Measurements from ENCODE around the gene SLX4IP. TPM values are rescaled to one million over a fixed set of nuclear protein-coding genes. Genes with fewer than 3 reads are reported as not detected.
A peak's percentile ranks its signal among the peaks of the same experiment; 100 is the strongest.
"Not testable (repeated sequence)": the region's sequence is repeated elsewhere in the genome, so short reads cannot be mapped to it uniquely, and the experiment has no call there.

Gene SLX4IP
- polyA plus RNA-seq (ENCODE audit: insufficient read length in 4 of 4) = 10 to 100 TPM in 1 of 4 donors, 1 to 10 TPM in 3; 3.8 to 11.1 (median 8.6) TPM

DNA sequence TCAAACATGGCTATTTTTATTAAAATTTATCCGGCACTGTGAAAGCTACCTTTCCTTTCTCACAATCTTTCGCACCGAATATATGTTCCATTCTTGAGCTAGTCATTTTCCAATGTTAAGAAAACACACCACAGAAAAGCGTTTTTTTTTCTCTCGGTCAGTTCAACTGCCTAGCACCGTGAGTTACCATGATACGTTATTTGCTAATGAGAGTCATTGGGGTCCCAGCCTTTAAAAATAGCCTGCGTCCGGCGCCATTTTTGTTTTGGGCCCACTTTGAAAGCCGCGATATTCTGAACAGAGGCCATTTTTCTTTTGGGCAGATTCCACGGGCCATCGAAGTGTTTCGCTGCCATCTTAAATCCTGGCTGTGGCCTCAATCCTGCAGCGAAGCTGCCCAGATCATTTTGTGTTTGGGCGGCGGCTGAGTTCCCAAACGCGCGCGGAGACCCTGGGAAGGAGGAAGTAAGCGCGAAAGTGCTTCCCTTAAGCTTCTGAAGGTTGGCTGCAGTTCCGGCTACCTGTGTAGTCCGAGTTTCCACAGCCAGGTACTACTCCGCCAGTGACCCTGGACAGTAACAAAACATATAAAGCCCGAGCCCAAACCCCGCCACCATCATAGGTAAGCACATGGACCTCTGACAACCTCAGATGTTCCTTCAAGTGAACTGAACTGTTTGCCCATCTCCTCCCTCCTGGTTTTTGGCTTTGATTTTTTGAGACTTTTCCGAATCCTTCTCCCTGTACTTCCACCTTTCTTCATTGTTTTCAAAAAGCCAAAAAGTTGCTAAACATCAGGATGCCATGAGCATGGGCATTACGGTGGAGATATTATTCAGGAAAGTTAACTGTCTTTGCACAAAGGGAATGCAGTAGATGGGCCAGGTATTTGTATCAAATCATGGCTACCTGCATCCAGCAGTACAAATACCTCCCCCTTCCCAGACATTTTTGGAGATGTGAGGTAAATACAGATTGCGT lies at the start of gene SLX4IP:
TSS of gene SLX4IP (plus strand) at position 474 of the 981 bp plus-strand sequence. CDS start 22,900 bp downstream, outside the sequence.
- peak; percentile 93 to 96 (median 95) for DNase-seq (ENCODE audit: low read depth in 4 of 4, low spot score in 3 of 4)

DNA sequence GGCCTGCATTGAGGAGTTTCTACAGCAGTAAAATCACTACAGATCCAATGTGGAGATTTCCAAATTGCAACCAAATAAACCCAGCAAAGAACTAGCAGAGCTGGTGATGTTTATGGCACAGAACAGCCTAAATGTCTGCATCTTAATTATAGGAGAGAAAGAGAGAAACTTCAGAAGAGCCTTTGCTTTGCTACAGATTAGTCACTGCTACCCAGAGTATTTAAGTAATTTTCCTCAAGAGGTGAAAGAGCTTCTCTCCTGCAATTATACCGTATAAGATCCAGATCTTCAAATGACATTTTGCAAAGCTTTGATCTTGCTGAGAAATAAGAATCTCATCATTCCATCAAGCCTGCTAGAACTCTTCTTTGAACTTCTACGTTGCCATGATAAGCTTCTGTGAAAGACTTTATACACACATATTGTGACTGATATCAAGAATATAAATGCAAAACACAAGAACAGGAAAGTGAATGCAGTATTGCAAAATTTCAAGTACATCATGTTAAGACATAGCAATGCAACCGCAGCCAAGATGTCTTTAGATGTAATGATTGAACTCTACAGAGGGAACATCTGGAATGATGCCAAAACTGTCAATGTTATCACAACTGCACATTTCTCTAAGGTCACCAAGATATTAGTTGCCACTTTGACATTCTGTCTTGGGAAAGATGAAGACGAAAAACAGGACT lies 49.1 kb upstream of the SLX4IP start:
- no peak for DNase-seq (ENCODE audit: low read depth in 4 of 4, low spot score in 3 of 4)

DNA sequence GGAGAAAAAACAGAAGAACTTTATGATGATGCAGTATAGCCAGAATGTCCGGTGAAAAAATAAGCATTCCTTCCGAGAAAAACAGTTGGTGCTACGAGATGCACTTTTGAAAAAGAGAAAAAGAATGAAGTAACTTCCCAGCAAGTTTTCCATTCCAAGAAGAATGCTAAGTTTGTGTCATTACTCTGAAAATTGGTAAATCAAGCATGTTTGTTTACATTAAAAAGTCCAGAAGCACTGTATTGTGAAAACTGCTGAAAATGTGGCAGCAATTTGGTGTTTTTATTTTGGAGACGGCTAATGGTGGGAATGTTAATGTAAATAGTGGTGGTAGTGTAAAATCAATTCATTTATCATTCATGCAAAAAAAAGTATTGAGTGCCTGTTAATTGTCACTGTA lies 47.4 kb upstream of the SLX4IP start:
- no peak for DNase-seq (ENCODE audit: low read depth in 4 of 4, low spot score in 3 of 4)

DNA sequence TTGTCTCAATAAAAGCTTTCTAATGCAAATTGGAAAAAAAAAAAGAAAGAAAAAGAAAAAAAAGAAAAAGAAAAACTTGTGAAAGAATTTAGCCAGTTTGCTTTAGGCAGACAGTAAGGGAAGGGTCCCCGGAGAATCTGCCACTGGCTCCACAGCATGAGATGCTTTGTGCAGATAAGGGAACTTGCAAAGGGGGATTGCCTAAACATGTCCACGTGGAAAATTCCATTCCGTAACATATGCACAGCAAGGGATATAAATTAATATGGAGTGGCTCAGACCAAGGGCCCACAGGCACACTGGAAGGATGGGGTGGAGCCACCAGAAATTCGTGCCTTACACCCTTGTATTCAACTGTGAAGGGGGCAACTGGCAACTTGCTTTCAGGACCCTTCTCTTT lies 46.5 kb upstream of the SLX4IP start:
- no peak for DNase-seq (ENCODE audit: low read depth in 4 of 4, low spot score in 3 of 4)

DNA sequence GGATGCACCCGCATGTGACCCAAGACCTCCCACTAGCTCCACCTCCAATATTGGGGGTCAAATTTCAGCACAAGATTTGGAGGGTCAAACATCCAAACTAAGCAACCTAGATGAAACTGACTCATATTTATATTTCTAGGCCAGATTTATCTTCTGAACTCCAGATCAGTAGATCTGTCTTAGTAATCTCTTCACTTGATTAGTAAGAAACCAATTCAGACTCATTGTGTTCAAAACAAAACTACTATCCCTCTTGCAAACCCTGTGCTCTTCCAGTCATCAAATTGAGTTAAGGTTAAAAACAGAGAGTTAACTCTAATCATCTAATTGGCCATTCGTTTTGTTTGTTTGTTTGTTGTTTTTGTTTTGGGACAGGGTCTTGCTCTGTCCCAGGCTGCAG lies 44.4 kb upstream of the SLX4IP start:
- DNase-seq (ENCODE audit: low read depth in 4 of 4, low spot score in 3 of 4) = no peak

DNA sequence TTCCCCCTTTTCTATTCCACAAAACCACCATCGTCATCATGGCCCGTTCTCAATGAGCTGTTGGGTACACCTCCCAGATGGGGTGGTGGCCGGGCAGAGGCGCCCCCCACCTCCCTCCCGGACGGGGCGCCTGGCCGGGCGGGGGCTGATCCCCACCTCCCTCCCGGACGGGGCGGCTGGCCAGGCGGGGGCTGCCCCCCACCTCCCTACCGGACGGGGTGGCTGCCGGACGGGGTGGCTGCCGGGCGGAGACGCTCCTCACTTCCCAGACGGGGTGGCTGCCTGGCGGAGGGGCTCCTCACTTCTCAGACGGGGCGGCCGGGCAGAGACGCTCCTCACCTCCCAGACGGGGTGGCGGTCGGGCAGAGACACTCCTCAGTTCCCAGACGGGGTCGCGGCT lies 40.4 kb upstream of the SLX4IP start:
- not testable (repeated sequence) for DNase-seq (ENCODE audit: low read depth in 4 of 4, low spot score in 3 of 4)

DNA sequence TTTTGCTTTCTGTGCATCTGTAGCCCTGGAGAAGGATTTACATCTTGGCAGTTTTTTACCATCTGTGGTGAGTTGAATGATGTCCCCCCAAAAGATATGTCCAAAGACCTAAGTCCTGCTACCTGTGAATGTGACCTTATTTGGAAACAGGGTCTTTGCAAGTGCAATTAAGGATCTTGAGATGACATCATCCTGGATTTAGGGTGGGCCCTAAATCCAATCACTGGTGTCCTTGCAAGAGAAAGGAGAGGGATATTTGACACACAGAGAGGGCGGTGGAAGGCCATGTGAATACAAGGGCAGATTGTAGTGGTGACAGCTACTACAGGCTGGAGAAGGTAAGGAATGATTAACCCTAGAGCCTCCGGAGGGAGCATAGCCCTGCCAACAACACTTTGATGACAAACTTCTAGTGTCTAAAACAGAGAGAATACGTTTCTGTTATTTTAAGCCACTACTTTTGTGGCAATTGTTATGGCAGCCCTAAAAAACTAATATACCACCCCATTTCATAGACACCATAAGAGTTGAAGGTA lies 36.2 kb upstream of the SLX4IP start:
- no peak for DNase-seq (ENCODE audit: low read depth in 4 of 4, low spot score in 3 of 4)

DNA sequence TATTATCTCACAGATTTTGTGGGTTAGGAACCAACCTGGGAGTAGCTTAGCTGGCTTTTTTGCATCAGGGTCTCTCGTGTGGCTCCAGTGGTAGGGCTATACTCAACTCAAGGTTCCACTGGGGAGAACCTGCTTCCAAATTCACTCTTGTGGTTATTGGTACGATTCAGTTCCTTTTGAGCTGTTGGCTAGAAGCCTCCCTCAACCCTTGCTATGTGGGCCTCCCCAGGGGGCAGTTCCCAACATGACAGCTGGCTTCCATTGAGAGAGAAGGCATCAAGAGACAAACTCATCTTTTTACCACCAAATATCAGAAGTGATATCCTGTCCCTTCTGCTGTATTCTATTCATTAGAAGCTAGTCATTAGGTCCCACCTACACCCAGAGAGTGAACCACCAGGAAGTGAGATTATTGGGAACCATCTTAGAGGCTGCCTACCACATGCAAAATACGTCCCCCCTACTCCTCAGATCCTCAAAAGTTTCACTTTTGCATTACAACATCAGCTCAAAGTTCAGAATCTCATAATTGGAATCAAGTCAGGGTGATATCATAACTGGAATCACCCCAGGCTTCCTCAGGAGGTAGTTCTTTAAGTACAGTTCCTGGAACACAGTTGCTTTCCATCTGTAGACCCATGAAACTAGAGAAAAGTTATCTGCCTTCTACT lies 32.0 kb upstream of the SLX4IP start:
- no peak for DNase-seq (ENCODE audit: low read depth in 4 of 4, low spot score in 3 of 4)

DNA sequence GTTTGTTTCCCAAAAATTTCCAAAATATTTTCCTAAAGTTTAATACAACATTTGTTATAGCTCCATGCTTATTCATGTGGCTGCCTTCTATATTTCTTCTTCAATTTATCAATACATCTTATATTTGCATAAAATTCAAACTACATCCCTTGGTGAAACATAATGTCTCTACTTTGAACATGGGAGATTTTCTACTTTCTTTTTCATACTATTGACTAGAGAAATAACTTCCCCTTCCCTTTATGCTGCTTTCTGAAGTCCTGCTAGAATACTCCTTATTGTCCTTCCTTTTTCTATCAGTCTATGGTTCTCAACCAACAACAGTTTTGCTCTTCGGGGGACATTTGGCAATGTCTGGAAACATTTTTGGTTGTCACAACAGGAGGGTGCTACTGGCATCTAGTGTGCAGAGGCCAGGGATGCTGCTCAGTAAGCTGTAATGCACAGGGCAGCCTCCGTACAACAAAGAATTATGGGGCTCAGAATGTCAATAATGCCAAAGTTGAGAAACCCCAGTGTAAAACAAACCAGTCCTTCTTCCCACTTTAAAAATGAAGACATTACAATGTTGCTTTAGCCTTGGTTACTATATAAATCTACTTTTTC lies 31.0 kb upstream of the SLX4IP start:
- DNase-seq (ENCODE audit: low read depth in 4 of 4, low spot score in 3 of 4) = no peak

DNA sequence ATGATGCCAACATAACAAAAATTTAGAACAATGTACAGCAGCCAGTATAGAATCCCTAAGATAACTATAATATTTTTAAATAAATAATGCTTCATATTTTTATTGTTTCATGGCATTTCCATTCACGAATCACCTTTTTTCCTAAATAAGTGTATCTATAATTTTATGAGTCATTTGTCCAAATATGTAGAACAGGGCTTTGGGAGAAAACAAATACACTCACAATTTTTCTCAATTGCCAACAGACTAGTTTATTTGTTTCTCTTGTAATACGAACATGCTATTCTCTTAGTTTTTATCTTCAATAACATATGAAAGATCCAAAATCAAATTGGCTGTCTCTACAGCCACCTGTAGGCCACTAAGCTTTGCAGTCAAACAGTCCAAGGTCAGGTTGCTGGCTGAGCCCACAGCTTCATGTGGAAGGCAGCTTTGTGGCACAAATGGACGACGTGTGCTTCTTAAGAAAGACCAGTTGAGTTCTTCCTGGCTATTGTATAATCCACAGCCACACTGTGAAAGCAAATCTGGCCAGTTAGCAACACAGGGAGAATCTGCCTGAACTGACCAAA lies 30.1 kb upstream of the SLX4IP start:
- DNase-seq (ENCODE audit: low read depth in 4 of 4, low spot score in 3 of 4) = no peak

DNA sequence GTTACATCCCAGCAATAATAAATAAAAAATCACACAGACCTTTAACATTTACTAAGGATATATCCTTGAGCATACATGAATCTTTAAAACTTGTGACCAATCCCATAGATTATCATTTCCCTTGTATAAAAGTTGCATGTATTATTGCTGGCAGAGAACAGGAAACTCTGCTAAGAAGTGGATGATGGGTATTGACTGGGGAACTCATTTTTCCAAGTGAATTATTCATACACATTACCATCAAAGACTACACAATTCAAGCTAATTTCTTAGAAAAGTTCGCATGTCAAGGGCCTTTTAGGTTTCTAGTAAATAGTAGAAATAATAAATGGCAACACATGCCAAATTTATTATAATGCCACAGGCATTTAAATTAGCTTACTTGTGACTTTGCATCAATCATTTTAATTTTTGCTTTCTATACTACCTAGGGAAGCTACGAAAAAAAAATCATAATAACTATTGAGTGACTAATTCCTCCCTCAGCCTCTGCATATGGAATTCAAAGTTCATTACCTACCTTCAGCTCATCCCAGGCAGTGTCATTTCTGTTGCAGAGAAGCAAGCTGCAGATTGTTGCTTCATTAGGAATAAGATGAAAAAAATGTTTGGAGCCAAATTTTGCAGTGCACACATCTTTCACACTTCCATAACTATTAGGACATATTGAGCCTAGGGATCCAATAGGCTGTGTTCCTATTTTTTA lies 26.8 kb upstream of the SLX4IP start:
- no peak for DNase-seq (ENCODE audit: low read depth in 4 of 4, low spot score in 3 of 4)

DNA sequence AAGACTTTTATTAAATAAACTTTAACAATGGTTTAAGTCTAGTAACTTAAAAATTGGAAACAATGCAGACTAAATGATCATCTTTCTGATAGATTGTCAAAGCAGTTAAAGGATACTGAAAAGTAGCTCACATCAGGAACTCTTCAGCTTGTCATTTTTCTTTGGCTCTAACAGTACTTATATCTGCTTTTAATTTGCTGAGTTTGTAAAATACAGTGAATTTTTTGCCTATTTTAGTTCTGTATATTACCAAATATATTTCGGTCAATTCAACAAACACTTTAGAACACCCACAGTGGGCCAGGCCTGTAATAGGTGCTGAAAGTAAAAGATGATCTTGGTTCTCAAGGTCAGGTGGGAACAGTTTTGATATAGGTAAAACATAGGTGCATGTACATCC lies 23.4 kb upstream of the SLX4IP start:
- no peak for DNase-seq (ENCODE audit: low read depth in 4 of 4, low spot score in 3 of 4)

DNA sequence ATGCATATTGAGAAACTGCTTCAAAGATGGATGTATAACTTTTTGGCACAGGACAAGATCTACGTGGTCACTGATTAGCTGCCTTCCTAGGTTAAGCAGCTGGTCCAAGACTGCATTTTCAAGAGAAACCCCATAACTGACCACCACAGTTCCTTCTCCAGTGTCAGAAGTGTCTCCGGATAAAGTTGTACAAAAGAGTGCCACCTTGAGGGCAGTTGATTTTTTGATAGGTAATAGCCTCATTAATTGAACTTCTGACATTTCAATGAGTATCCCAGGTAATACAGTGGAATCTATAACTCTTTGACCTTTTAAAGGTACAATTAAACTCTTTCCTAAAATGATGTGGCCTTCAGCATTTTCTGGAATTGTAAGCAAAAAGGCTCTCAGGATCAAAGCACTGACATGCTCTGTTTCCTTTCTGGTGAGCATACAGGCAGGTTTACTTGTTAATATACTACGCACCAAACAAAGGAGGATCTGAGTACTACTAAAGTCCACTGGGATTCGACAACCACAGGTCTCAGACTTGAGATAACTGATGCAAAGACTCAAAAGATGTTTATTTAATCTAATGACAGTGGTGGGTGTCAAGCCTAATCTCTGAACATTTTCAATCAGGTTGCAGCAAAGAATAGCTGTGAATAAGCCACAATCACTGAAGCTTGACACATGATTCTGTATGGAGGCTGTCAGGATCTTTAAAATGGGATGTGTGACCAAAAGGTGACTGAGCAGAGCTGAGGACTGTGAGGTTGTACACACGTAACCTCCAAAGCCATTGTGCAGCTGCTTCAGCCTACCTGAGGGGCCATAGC lies 22.3 kb upstream of the SLX4IP start:
- no peak for DNase-seq (ENCODE audit: low read depth in 4 of 4, low spot score in 3 of 4)

DNA sequence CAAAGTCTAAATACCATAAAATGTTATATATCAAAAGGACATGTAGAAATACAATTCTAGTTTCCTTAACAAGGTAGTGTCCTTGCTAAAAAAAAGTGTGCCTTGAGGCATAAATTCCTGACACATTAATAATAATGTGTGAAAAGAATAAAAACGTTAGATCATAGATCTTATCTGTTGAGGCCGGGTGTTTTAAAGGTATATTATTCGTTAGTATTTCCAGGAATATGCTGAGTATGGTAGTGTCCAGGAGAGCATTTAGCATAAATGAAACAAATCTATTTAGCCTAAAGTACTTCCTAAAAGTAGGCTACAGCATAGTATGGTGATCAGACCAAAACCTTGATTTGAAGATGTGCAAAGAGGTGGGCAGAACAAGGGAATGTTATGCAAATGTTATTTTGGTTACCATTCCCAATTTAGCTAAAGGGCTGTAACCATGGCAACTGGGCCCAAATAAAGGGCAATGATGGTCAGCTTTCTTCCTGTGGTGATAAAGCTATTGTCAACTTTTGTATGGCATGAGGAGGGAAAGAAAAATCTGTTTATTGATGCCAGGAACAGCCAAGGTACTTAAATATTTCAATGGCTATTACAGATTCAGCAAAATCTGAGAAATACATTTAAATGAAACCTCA lies 20.0 kb upstream of the SLX4IP start:
- no peak for DNase-seq (ENCODE audit: low read depth in 4 of 4, low spot score in 3 of 4)

DNA sequence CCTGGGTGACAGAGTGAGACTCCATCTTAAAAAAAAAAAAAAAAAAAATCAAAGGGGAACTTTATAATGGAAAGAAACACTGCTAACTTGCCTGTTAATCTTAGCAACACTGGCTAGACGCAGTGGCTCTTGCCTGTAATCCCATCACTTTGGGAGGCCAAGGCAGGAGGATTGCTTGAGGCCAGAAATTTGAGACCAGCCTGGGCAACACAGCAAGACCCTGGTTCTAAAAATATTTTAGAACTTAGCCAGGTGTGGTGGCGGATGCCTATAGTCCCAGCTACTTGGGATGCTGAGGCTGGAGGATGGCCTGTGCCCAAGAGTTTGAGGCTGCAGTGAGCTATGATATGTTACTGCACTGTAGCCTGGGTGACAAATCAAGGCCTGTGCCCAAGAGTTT lies 17.9 kb upstream of the SLX4IP start:
- not testable (repeated sequence) for DNase-seq (ENCODE audit: low read depth in 4 of 4, low spot score in 3 of 4)

DNA sequence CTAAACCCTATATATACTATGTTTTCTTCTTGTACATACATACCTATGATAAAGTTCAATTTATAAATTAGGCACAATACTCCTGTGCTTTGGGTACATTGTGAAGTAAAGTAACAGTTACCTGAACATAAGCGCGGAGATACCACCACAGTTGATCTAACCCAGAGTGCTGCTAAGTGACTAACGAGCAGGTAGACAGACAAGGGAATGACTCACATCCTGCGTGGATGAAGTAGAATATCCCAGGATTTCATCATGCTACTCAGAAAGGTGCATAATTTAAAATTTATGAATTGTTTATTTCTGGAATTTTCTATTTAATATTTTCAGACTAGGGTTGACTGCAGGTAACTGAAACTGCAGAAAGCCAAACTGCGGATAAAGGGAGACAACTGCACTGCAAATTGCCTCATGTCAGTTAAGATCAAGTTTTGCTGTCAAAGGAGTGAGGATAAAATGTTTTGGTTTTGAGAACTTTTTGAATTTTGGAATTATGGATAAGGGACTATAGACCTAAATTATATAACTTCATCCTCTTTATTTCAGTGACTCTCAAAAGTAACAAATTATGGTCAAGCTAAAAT lies 15.5 kb upstream of the SLX4IP start:
- no peak for DNase-seq (ENCODE audit: low read depth in 4 of 4, low spot score in 3 of 4)

DNA sequence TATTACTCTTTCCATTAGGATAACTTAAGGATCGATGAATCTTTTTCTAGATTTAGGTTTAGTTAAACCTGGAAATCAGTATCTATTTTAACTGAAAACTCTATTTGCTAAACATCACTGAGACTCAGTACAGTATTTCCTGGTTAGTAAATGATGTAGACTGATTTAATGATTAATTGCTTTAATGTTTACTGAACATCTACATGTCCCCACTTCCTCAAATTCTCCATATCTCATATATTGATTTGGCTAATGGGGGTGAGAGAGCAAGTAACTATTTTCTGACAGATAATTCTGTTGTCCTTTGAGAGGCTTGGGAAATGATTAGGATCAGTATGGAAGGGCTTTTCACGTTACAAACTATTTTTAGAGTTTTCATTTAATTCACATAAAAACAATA lies 11.4 kb upstream of the SLX4IP start:
- DNase-seq (ENCODE audit: low read depth in 4 of 4, low spot score in 3 of 4) = no peak

Measured in left renal pelvis (tissue), 4 donors.